Tongue (tissue), 2 donors: Measurements from ENCODE around the gene CMKLR1. TPM values are rescaled to one million over a fixed set of nuclear protein-coding genes. Genes with fewer than 3 reads are reported as not detected.

Experiments
- DNase-seq: peaks from one replicate; pipeline ENCODE4 v3.0.0-alpha.2; 2015
- total RNA-seq: library from RNA; depleted of rRNA; stranded (reverse); fragments of >200 nt; gene quantifications from one replicate; pipeline ENCODE4 v1.2.3, GENCODE V29; 2014

CMKLR1 gene, protein sequence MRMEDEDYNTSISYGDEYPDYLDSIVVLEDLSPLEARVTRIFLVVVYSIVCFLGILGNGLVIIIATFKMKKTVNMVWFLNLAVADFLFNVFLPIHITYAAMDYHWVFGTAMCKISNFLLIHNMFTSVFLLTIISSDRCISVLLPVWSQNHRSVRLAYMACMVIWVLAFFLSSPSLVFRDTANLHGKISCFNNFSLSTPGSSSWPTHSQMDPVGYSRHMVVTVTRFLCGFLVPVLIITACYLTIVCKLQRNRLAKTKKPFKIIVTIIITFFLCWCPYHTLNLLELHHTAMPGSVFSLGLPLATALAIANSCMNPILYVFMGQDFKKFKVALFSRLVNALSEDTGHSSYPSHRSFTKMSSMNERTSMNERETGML
- 6.1 TPM for total RNA-seq

DNA sequence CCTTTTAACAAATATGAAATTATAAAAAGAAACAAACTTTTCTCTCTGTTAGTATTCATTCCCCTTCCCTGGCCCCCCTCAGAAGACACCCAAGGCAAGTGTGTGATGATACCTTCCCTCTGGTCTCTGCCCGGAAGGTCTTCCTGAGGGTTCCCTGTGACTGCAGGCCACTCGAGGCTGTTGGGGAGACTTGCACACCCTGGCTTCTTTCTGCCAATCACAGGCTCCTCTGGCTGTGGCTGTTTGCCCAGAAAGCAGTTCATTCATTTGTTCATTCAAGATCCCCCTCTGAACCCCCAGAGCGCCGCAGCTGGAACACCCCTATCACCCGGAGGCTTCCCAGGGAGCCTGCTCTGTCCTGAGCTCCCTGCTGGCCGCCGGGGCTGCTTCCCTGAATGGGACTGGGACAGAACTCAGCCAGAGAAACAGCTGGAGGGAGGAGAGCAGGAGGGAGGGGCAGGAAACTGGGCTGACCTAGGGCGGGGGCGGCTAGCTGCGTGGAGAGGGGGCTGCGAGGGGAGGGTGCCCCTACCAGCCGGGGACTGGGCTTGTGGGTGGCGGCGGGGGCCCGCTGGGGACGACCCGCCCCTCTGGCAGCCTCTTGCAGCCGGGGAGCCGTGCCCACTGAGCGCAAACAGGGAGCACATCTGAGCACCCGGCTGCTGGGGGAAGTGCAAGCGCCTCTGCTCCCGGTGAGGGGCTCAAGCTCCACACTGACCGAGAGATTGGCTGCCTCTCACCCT lies at the start of gene CMKLR1:
Gene CMKLR1, minus strand, starts transcription at position 397 of the 743 bp plus-strand sequence. CDS start 45,720 bp downstream, outside the sequence.
- peak; percentile 63 for DNase-seq

DNA sequence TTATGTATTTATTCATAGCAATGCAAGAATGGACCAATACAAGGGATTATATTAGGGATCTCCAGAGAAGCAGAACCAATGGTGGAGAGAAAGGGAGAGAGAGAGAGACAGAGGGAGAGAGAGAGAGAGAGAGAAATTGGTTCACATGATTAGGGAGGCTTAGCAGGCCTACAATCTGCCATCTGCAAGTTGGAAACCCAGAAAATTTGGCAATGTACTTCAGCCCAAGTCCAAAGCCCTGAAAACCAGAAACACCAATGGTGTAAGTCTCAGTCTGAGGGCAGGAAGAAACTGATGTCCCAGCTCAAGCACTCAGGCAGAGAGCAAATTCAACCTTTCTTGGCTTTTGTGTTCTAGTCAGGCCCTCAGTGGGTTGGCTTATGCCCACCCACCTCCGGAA lies 48.7 kb upstream of the CMKLR1 start:
- no peak for DNase-seq

DNA sequence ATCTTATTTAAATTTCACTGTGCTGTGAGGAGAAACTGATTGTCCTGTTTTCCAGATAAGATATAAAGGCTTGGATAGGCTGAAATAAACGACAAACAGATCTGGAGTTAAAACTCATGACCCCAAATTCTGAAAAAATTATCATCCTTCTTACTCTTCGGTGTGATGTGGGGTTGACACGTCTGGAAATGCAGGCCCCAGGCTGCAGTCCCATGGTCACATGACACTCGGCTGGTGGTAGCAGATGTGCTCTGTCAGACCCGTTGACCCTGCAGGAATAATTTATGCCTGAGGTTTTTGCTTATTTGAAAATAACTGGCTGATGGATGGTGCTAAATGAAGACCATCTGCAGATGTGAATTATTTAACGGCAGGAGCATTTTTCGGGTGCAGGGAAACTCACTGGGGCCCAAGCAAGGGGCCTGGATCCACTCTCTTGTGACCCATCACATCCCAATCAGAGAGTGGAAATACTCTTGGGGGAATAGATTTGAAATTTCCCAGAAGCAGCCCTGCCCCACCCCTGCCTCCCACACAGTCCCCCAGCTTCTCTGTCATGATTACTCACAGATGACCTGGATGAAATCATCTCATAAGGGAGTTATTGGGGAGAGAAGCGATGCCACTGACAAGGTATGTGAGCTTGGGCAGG lies 47.7 kb upstream of the CMKLR1 start:
- DNase-seq = no peak

DNA sequence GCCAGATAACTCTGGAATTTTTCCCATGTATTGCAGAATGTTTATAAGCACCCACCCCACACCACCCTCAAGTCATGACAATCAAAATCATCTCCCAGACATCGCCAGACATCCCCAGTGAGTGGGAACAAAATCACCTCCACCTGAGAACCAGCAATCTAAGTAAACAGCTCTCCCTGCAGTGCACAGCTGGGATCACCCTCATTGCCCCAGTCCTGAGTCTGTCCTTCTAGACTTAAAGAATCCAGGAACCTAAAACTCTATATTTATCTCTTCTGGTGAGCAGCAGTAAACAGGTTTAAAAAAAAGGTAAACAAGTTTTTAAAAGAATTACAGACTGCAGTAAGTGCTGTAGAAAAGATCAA lies 43.3 kb upstream of the CMKLR1 start:
- DNase-seq = no peak

DNA sequence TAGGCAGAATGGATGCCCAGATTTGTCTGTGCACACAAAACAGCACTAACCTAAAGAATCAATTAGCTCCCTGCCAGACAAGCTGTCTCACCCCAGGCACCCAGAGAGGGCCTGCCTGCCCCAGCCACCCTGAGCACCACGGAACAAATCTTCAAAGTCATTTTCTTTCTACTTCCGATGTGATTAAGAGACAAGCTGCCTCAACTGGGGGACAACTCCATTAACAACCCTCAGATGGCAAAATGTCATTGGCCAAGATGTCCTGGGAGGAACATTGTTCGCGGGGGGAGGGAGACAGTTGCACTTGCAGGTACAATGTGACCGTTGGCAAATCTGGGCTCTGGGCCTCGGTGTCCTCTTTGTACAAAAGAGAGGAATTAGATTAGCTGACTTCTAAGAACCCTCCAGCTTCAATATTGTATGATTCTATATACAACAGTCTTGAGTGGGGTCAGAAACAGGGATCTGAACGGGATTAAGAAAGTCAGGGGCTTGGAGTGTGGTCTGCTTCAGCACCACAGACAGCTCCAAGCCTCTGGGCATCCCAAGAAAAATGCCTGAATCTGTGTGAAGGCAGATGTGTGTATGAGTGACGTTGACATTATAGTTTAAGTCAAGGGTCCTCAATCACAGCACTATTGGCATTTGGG lies 42.8 kb upstream of the CMKLR1 start:
- DNase-seq = peak; percentile 46

DNA sequence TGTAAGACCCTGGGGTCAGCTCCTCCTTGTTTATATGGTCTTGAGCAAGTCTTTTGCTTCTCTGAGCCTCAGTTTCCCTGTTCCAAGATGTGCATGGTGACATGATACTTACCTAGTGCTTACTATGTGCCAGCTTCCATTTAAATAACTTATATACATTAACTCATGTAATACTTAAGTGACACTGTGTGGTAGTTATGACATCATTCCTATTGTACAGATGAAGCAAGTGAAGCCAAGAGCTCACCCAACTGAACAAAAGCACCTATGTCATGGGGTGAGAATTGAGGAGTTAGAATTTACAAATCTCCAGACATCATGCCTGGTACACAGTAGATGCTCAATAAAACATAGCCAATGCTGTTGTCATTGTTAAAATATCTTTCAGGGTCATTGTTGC lies 41.3 kb upstream of the CMKLR1 start:
- DNase-seq = no peak

DNA sequence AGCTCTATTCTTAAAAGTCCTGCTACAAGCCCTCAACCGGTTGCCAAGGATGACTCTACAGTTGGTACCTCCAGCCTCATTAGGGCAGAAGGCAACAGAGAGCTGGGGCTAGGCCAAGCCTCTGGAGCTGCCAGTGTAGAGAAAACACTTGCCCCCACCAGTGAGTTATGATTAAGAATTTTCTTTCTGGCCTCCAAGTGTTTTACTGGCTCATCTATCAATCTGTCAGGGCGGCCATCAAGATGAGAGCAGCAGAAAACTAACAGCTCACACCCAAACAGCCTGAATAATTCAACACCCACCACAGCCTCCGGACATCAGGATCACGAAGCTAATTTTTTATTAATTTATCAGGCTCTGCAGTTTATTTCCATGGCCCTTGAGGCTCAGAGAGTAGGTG lies 40.7 kb upstream of the CMKLR1 start:
- no peak for DNase-seq

DNA sequence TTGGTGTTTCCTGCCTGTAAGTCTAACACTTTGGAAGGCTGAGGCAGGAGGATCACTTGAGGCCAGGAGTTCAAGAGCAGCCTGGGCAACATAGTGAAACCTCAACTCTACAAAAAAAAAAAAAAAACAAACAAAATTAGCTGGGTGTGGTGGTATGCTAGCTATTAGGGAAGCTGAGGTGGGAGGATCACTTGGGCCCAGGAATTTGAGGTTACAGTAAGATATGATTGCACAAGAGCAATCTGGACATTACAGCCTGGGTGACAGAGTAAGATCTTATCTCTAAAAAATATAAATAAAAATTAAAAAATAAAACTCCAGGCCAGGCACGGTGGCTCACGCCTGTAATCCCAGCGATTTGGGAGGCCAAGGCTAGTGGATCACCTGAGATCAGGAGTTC lies 39.8 kb upstream of the CMKLR1 start:
- DNase-seq = no peak

DNA sequence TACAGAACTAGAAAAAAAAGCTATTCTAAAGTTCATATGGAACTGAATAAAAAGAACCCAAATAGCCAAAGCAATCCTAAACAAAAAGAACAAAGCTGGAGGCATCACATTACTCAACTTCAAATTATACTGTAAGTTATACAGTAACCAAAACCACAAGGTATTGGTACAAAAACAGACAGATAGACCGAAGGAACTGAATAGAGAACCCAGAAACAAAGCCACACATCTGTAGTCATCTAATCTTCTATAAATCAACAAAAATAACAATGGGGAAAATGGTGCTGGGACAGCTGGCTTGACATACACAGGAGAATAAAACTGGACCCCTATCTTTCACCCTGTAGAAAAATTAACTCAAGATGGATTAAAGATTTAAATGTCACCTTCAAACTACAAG lies 38.1 kb upstream of the CMKLR1 start:
- DNase-seq = no peak

DNA sequence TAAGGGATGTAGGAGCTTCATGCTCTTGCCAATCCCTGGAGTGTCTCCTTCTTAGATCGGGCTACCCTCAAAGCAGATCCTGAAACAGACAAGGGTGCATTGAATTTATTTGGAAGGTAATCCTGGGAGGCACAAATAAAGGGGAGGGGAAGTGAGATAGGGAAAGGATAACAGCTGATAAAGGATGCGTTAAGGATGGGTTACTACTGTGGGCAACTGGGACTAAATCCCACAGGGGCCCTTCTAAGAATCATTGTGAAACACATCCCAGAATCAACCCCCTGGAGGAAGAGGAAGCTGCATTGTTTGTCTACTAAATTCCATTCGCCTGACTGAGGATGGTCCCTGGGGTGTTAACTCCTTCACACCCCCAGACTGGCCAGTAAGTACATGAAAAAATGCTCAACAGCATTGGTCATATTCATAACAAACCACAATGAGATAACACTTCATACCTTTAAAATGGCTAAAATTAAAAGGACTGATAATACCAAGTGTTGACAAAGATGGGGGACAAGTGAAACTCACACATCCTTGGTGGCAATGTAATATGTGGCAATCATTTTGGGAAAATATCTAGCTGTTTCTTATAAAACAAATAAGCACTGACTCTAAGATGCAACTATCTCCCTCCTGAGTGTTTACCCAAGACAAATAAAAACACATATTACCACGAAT lies 37.0 kb upstream of the CMKLR1 start:
- DNase-seq = no peak

DNA sequence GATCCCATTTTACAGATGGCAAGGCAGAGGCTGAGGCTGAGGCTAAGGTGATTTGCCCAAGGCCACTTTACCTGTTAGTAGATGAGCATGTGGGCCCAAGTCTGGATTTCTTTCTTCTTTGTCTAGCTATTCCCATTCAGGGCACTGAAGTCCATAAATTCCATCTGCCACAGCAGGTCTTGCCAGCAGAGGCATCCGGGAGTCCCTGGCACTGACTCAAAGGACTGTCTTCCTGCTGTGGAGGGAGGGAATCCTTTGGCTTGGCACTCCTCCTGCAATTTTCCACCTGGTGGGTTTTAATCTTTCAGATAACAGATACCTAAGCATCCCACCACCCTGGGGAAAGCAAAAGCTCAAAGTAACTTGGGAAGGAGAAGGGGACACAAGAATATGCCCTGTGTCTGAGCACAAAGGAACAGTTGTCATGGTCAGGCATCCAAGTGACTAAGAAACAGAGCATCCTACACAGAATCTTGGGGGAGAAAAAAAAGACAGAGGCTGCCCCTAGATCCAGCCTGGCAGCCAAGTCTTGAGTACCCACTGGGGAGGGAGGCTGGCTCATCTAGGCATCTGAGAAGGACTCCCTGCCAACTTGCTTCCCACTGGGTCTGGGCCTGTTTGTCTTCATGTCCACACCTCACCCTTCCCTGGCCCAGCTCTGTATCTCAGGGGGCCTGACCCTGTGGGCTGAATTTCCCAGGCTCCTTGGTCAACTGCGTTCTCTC lies 35.6 kb upstream of the CMKLR1 start:
- no peak for DNase-seq

DNA sequence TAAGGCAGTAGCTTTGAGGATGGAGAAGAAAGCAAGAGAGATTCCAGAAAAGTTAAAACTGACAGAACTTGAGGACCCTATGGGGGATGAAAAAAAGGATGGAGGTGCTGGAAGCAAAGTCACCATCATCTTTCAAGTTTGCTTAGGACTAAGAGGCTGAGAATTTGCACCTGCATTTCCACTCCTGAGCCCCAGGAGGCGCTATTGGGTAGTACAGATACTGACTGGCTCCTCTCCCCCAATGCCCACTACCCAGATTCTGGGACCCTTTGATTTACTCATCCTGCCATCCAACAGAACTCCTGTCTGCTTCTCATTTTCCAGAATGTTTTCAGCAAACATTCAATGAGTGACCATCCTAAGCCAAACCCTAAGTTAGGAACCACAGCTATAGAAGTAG lies 34.0 kb upstream of the CMKLR1 start:
- DNase-seq = no peak

DNA sequence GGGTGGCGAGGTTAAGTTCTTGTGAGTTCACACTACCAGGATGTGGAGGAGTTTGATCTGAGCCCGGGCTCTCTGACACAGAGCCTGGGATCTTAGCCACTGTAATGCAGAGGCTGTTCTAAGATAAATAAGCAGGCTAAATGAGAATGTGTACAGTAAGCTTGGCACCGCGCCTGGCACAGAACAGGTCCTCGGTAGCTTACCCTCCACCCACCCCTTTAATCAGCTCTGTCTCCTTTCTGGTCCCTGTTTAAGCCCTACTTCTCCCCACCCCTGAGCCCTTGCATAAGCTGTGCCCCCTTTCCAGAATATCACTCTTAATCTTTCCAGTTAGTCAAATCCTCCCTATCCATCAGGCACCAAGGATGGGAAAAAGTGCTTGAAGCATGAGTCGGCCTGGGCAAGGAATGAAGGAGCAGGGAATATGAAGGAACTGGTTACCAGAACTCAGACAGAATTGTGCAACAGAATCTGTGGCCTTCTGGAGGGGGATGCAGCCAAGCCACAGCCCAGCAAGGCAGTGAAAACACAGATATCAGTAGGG lies 32.8 kb upstream of the CMKLR1 start:
- DNase-seq = no peak

DNA sequence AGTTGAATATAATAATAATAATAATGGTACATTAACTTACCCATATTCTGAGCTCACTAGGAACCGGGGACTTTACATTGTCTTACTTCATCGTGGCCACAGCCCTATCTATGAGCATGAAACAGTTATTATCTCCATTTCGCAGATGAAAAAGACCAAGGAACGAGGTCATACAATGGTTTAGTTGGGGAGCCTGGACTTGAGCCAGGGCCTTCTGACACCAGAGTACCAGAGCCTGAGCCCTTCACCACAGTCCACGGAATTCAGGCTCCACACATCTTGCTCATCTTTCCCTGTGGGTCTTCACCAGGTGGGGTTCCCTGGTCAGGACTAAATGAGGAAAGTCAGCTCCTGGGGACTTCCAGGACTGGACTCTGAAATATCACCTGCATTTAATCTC lies 31.3 kb upstream of the CMKLR1 start:
- no peak for DNase-seq

DNA sequence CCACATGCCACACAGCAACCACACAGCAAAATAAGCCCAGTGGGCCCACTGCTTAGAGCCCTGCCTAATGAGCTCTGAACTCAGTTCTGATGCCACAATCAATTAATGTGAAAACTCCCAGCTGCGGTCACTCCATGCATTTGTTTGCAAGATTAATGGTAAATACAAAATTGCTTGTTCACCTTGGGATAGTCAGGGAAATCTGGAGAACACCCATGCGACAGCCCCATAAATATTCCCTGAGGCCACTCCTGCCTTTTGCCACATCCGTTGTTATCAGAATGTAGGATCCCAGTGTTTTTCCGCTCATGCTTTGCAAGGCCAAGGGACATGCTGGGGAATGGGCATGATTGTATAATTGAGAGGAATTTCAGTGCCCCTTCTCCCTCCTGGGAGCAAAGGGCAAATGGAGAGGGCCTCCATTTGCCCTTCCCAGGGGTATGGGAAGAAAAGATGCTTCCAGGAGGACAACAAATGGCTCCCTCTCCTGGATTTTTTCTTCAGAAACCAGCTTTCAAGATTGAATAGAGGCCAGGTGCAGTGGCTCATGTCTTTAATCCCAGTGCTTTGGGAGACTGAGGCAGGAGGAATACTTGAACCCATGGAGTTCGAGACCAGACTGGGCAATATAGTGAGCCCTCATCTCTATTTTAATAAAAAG lies 30.8 kb upstream of the CMKLR1 start:
- DNase-seq = no peak

DNA sequence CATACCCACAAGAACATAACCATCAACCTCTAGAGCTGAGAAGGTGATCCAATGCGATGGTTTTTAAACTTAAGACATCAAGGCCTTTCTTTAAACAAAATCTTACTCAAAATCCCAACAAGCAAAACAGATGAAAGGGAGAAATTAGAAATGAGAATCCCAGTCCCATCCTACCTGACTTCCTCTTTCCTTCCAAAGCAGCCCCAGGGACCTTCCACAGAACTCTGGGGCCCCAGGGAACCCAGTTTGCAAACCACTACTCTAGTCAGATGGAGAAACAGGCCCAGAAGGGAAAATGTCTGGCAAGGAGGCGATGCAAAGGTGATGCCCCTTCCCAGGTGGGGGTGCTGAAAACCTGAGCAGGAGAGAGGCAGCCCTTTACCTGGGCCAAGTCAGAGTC lies 29.0 kb upstream of the CMKLR1 start:
- DNase-seq = no peak

DNA sequence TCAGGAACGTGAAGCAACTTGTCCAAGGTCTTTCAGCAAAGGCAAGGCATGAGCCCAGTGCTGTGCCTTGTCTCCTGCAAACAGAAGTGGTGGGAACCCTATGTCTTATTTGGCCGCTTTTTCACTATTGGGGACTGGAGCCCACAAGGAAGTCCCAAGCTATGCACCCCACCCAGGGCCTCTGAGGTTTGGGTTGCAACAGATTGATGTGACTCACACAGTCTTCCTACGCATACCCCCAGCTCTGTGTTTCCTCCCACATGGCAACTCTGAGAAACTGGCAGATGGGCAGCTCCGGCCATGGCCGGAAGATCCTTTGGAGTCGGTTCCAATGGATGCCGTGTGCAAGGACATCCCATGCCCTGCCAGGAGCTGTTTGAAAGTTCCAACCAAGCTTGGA lies 28.3 kb upstream of the CMKLR1 start:
- no peak for DNase-seq

DNA sequence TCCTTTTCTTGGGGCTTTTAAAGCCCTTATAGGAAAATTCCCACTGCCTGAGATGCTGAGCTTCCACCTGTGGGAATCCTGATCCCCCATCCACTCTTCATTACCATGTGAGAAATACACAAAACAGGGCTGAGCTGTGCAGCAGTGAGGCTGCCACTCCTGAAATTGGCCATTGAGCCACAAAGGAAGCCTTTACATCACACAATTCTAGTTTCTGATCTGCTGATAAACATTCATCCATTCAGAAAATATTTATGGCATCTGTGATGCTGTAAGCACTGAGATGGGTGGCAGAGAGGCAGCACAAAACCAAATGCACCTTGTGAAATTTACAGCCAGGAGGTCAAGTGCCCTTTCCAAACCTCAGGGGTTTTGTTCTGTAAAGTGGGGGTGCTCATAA lies 26.2 kb upstream of the CMKLR1 start:
- DNase-seq = no peak

DNA sequence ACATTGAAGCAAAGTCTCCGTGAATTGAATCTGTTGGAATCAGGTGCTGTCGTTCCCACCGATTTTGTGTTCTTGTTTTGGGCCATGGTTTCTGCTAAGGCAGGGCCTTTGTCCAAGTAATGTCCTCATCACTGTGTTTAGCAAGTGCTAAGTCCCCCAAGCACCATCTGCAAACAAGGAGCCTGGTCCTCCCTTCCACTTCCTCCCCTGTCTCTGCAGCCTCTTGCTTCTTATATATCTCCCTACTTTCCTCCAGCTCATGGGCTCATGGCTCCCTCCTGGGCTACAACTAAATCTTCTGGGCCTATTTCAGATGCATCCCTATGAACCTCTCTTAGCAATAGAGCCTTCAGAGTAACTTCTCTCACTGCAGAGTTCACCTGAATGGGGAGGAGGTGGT lies 25.8 kb upstream of the CMKLR1 start:
- no peak for DNase-seq

DNA sequence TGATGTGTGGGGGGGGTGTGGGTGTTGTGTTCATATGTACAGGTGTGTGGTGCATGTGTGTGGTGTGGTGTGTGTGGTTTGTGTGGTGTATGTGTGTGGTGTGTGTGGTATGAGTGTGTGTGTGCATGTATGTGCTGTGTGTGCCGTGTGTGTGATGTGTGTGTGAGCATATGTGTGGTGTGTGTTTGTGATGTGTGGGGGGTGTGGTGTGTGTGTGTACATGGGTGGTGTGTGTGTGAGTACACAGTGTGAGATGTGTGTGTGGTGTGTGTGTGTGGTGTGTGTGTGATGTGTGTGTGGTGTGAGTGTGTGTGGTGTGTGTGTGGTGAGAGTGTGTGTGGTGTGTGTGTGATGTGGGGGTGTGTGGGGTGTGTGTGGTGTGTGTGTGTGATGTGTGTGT lies 24.5 kb upstream of the CMKLR1 start:
- no peak for DNase-seq

DNA sequence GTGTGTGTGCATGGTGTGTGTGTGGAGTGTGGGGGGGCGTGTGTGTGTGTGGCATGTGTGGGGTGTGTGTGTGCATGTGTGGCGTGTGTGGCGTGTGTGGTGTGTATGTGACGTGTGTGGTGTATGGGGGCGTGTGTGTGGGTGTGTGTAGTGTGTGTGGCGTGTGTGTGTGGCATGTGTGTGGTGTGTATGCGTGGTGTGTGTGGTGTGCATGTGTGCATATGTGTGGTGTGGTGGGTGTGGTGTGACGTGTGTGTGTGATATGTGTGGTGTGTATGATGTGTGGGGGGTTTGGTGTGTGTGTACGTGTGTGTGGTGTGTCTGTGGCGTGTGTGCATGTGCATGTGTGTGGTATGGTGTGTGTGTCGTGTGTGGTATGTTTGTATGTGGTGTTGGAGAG lies 24.1 kb upstream of the CMKLR1 start:
- DNase-seq = no peak
